ENCODE data around the gene PADI6.

Gene PADI6

GRCh38 chr1:17358557-17358956 lies 13.4 kb upstream of the PADI6 start:
- DNase-seq (ENCODE audit: low read depth), result no peak

DNA sequence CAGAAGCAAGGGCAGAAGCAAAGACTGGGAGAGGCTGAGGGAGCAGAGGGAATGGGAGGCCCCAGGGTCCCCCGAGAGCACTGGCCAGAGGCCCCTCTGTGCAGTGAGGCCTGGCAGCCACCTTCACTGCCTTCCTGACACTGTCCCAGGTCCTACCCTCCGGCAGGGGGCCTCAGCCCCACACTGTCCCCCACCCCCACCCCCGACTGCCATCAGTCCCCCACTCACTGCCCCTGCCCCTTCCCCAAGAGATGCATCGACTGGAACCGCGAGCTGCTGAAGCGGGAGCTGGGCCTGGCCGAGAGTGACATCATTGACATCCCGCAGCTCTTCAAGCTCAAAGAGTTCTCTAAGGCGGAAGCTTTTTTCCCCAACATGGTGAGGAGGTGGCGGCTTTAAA lies 13.0 kb upstream of the PADI6 start:
- DNase-seq (ENCODE audit: low read depth), result no peak

GRCh38 chr1:17359808-17360207 lies 12.2 kb upstream of the PADI6 start:
- no peak for DNase-seq (ENCODE audit: low read depth)

- no peak for DNase-seq (ENCODE audit: low read depth)
These were observed 11.6 kb upstream of the PADI6 start for GRCh38 chr1:17360272-17360956.

DNA sequence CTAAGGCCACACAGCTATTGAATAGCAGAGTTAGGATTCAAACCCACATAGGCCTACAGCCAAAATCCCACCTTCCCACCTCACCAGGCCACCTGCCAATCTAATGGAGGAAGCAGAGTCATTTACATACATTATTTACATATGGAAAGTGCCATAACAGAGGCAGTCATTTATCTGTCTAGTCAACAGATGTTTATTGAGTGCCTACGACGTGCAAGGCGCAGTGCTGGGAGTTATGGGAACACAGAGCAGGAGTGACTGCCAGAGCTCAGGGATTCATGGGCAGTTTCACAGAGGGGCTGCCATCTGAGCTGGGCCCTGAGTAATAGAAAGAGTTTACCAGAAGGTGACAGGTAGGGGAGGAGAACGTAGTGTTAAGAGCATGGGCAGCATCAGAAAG lies 10.3 kb upstream of the PADI6 start:
- DNase-seq (ENCODE audit: low read depth), result no peak

- DNase-seq (ENCODE audit: low read depth), result no peak
These were observed 8.6 kb upstream of the PADI6 start for GRCh38 chr1:17363351-17363750.

GRCh38 chr1:17363771-17364170 lies 8.2 kb upstream of the PADI6 start:
- no peak for DNase-seq (ENCODE audit: low read depth)

- DNase-seq (ENCODE audit: low read depth), result no peak
These were observed 6.7 kb upstream of the PADI6 start for GRCh38 chr1:17365293-17365692.

DNA sequence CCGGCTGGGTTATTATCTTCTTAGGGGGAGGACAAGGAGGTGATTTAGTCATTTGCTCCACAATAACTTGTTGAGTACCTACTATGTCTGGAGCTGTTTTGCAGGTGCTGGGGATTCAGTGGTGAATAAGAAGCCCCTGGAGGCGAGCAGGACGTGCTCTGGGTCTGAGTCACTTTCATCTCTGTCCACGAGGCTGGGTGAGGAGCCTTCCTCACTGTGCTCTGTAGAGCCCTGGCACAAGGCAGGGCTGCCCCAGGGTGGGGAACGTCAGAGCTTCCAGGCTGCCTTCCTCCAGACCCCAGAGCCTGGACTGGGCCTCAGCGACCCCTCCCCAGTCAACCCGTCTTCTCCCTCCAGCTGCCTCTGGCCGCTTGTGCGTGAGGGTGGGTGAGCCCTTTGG lies 2.5 kb upstream of the PADI6 start:
- no peak for DNase-seq (ENCODE audit: low read depth)

GRCh38 chr1:17370618-17371017 lies 1.4 kb upstream of the PADI6 start:
- DNase-seq (ENCODE audit: low read depth), result no peak

DNA sequence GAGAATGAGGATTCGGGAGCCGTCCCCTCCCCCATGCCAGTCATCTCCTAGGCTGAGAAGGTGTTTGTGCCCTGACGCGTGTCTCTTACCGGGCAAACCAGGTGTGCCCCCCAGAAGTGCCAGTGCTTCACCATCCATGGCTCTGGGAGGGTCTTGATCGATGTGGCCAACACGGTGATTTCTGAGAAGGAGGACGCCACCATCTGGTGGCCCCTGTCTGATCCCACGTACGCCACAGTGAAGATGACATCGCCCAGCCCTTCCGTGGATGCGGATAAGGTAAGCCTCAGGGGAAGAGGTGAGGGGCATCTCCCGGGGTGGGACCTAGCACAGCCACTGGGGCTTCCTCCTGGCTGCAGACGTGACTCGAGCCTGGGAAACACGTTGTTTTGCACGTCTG lies 959 bp downstream of the PADI6 start:
- DNase-seq (ENCODE audit: low read depth), result no peak

DNA sequence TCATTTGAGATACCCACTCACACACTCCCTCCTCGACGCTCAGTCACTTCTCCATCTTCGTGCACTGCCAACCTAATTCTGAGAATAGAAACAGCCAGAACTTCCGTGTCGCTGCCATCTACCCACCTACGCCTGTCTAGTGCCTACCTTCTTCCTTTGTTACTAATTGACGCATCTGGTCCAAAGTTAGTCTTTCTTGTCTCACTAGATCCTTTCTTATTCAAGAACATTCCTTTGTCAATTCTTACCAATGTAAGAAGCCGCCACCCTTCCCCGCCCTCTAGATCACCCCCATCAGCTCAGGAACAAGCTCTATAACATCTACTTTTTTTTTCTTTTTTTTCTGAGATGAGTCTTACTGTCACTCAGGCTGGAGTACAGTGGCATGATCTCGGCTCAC lies 3.7 kb downstream of the PADI6 start:
- DNase-seq (ENCODE audit: low read depth), result no peak

- no peak for DNase-seq (ENCODE audit: low read depth)
These were observed 5.4 kb downstream of the PADI6 start for GRCh38 chr1:17377325-17377953.

DNA sequence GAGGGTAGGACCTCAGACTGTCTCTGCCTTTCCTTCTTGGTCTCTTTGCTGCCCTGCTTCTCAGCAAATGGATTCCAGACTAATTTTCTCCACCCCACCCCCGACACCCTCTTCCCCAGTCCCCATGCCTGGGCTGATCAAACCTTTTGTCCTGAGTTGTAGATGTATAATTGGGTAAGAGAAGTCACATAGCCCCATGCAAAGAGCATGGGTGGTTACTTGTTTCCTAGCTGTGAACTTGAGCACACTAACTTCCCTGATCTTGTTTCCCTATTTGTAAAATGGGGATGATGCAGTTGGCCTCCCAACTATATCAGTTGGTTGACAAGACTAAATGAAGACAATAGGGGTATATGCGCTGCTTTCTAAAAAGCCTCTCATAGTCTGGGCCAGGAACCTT lies 9.2 kb downstream of the PADI6 start:
- no peak for DNase-seq (ENCODE audit: low read depth)

DNA sequence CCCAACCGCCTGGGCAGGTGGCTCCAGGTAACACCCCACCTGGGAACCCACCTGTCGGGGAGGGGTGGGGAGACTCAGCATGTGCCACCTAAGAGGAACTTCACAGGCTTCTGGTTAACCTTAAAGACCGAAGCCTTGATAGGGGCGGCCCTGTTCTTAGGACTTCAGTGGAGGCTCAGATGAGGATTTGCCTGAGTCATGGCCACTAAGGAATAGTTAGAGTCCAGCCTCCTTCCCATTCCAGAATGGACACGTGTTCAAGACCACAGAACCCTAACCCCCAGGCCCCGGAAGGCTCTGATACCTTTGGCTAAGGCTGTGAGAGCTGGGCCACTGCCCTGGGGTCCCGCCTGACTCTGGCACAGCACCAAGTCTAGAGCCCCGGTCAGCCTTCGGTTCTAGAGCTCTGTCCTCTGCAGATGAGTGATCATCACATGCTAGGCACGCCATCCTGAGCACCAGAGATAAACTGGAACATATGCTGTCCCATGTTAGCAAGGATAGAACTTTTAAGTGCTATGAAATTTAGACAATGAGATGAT lies 20.3 kb downstream of the PADI6 start:
- no peak for DNase-seq (ENCODE audit: low read depth)

DNA sequence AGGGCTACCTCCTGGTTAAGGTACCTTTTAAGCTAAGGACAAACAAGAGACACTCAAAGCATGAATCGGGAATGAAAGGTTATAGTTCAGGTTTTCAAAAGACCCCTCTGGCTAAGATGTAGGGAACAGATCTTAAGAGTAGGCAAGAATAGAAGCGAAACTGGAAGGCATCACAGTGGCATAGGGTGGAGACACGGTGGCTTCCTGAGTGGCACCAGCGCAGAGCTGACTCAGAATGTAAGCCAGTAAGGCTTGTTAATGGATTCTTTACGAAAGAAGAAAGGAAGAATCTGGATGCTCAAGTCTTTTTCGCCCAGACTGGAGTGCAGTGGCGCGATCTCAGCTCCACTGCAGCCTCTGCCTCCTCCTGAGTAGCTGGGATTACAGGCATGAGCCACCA lies 21.2 kb downstream of the PADI6 start:
- no peak for DNase-seq (ENCODE audit: low read depth)

DNA sequence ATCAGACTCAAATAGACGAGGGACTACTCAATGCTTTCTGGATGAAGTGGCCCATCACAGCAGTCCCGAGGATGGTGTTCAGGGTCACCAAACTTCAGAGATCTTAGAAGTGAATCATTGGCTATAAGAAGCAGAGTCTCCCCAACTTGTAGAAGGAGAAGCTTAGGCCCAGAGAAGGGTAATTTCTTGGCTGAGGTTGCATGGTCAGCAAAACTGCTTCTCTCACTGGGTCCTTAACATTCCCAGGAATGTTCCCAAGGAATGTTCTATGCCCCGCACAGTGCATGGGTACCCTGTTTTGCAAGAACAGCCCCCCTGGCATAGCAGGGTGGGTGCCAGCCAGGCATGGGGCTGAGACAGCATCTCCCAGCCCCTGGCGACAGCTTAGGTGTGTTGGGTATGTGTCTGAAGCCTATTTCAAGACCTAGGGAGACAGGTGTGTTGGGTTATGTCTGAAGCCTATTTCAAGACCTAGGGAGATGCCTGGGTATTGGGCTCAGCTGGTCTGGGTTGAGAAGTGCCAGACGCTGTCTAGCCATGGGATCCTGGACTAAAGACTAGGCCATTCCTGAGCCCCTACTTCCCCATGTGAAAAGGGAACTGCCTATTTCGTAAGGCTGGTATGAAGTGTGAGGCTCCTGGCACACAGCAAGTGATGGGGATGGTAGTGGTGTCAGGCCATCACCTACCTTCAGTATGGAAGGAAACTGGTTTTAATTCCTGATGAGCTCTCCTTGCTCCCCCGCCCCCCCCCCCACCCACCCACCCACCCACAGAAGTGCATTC lies 26.1 kb downstream of the PADI6 start:
- no peak for DNase-seq (ENCODE audit: low read depth)

GRCh38 chr1:17400725-17401341 lies 28.8 kb downstream of the PADI6 start:
- no peak for DNase-seq (ENCODE audit: low read depth)

GRCh38 chr1:17401841-17402240 lies 29.8 kb downstream of the PADI6 start:
- DNase-seq (ENCODE audit: low read depth), result no peak

DNA sequence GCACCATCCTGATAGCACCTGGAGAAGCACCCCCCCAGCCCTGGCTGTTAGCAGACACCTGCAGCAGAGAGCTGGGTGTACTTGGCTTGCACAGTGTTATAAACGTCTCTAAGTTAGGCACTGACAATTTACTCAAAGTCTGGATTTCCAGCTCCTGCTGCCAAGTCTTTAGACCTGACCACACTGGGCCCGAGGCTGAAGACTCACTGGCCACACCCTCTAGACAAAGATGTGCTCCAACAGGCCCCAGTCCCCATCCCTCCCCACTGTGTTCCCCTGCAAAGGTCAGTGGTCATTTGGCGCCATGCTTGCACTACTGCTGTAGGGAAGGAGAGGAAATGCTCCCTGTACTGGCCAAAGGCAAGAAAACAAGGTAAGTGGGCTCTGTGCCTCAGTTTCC lies 31.1 kb downstream of the PADI6 start:
- DNase-seq (ENCODE audit: low read depth), result no peak

- no peak for DNase-seq (ENCODE audit: low read depth)
These were observed 32.2 kb downstream of the PADI6 start for GRCh38 chr1:17404034-17404684.

DNA sequence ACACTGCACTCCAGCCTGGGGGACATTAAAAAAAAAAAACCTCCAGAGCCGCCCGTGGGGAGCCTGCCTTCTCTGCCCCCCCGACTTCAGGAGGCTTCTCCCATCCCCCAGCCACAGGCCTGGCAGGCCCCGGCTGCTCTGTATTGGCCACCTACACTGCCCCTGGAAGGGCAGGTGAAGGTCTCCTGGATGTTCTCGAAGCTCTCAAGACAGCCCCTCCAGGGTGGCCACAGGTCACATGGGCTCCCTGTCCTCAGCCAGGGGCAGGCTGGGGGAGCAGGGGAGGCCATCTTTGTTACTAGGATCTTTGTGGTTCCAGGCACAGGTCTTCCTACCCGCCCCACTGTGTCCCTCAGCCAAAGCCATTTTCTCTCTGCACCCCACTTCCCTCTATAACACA lies 32.8 kb downstream of the PADI6 start:
- DNase-seq (ENCODE audit: low read depth), result no peak
